Right hindlimb (tissue), 1 donor: Measurements from ENCODE around the gene TMEM151B.

Experiments
- DNase-seq: peaks from one replicate; pipeline ENCODE4 v3.0.0-alpha.2; 2018

Gene TMEM151B

DNA sequence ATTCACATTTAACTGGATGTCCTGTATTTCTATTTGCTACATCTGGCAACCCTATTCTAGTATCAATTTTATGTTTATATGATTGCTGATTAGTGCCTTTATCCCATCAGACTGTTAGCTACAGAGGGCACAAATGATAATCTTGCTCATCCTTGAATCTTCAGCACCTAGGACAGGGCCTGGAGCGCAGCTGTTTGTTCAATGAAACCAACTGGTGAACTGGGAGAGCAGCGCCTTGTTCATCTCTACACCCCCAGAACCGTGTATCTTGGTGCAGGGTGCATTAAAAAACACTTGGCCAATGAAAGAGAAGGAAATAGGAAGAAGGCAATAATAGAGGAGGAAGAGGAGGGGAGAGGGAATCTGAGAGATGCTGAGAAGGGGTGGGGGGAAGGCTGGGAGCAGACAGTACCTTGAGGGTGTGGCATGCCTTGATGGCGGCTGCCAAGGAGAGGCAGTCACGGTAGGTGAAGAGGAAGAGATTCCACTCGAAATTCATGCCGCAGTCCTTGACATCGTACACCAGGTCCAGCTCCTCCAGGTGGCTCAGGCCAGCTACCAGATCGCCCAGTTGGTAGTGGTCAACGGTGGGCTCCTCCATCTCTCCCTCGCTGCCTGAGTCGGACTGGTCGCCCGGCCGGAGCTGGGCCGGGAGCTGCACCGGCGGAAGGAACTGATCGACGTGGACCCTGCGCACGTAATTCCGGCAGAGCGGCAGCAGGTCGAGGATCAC lies 15.5 kb downstream of the TMEM151B start:
- no peak for DNase-seq

DNA sequence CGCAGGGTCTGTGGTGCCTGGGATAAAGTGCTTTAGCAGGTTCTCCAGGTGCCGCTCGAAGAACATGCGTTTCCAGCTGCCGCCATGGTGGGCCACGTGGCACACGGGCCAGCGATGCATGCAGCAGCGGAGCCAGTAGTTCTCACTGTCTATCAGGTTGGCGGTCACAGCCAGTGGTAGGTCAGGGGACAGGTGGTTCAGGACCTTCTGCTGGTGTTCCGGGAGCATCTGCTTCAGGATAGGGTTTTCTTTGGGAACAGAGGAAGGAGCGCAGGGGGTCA lies 16.0 kb downstream of the TMEM151B start:
- no peak for DNase-seq

DNA sequence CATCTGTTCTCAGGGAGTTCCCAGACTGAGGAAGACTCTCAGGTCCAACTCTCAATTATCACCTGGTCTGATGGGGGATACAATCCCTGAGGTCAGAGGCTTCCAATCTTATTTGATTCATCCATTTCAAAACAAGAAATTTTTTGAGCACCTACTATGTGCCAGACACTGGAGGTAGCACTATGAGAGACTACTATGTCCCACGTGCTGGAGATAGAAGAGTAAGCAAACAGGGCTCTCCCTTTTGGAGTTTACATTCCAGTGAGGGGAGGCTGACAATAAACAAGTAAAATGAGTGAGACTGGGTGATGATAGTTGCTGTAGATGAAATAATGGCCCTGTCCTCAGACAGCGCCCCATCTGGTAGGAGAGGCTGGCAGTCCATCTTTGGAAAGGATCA lies 16.5 kb downstream of the TMEM151B start:
- DNase-seq, result no peak

DNA sequence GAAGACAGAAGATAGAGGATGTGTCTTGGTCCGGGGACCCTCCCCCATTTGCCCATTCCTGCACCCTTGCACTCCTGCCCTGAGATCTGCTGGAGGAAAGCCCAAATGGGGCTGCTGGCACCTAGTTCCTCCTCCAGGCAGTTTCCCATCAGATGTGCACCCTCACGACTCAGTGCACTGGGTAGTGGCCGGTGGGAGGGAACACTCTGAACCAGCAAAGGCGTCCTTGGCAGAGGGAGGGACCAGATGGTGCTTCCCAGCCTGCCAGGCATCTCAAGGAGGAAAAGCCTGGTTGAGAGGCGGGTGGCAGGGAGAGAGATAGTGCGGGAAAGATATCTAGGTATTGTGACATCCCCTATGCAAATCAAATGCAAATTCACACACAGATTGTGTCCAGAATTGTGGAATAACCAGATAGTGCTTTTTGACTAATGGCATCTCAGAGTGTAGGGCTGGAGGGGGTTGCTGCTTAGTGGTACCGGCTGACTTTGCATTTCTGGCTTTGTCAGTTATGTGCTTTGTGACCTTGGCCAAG lies 19.5 kb downstream of the TMEM151B start:
- DNase-seq, result no peak

DNA sequence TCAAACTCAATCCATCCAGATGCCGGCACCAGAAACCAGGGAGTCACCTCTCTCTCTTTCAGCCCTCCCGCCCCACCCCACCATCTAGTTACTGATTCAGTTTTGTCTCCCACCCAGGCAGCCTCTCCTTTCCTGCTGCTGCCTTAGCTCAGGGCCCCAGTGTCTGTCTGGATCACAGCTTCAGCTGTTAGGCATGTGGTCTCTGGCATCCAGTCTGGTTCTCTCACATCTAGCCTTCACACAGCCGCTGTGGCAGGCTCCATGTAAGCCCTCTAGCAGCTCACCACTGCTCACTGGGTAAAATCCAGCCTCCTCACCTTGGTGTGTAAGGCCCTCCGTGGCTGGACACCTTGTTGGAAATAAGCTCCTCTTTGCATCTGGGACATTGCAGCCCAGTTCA lies 21.6 kb downstream of the TMEM151B start:
- DNase-seq, result no peak

DNA sequence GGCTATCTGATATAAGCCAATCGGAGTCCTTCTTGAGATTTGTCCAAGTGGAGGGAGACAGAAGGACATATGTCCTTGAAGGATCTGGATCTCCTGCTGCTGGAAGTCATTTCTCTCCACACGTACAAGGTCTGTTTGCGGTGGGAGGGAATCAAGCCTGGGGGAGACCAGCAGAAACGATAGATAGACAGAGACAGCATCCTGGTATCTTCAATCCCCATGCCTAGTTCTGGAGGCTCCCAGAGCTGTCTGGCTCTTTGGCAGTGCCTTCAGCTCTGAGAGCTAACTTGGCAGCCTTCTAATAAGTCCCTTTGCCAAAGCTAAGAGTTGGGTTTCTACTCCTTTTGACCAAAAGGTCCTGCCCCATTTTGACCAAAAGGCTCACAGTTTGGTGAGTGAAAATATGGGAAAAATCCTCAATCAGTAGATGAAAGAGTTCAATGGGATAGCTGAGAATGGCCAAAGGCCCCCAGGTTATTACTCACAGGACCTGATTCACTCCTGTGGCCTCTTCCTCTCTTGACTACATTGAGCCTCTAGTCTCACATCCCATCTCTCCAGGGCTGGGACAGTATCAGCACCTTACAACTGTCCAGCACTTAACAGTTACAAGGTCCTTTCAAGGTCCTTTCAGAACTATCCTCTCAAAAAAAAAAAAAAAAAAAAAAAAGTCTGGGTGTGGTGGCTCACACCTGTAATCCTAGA lies 22.6 kb downstream of the TMEM151B start:
- no peak for DNase-seq

DNA sequence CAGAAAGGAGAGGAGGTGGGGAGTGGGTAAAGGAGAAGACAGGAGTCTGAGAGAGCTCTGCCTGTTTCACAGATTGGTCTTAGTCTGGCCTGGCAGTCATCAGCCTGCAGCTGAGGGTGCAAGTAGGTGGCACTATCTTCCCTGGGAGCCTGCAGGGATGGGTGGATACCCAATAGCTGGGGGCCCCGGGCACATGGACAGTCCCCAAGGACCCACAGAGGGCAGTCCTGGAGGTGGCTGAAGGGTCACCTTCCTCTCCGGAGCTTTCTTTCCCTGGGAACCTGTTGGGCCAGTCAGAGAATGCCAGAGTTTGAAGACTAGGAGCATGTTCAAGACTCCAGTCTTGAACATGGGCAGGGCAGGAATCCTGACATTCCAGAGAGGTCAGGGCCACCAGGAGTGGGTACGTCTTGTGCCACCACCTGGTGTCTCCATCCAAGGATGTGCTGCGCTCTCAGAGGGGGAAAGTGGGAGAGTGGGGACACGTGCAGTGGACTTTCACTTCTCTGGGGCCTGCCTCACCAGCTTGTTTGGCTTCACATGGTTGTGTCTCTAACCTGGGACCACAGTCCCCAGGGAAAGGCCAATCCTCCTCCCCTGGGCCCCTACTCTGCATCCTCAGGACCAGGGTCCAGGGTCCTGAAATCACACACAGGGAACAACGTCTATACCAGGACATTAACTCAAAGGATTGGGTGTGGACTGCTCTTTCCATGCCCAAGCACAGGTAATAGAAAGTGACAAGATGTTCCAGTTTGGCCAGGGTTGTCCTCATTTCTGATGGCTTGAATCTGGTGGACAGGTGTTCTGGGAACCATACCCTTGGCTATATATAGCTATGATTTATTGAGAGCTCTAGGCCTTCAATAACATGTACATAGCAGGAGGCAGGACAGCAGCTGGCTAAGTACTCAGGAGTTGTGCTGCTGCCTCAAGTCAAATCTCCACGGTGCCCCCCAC lies 24.9 kb downstream of the TMEM151B start:
- no peak for DNase-seq

DNA sequence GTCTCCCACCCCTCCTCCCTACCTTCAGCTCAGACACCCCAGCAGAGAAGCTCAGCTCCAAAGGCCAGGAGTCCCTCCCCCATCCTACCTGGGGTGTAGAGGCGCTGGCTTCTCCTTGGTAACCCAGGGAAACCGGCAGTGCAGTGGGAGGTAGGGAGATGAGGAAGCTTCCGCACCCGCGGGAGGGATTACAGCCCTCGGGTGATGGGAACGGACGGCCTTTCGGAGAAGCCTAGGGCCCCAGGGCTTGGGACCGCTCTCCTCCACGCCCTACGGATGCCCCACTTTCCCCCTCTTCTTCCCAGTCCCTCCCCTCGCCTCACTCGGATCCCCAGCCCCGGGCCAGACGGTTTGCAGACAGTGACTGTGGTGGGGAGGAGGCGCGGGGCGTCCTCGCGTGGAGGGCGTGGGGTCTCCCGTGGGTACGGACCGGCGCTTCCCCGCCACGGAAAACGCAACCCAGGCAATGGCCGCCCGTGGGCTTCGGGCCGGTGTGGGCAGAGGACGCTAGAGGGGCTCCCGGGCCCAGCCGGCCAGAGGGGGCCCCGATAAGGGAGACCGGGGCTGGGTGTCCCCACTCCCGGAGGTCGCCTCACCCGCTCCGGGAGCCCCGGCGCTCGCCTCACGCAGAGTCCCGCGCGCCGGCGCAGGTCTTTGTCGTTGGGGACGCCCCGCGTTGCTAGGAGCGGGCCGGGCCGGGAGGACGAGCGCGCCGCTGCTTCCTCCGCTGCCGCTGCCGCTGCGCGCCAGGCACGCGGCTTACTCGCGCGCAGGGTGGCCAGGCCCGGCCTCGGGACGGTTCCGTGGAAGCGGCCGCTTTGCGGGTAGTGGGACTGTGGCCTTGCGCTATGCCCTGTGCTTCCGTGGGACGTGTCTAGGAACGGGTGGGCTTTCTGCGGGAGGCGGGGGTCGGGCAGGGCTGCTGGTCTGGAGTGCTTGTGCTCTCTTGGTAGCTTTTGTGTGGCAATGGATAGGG lies 27.1 kb downstream of the TMEM151B start:
- peak; percentile 60 for DNase-seq

DNA sequence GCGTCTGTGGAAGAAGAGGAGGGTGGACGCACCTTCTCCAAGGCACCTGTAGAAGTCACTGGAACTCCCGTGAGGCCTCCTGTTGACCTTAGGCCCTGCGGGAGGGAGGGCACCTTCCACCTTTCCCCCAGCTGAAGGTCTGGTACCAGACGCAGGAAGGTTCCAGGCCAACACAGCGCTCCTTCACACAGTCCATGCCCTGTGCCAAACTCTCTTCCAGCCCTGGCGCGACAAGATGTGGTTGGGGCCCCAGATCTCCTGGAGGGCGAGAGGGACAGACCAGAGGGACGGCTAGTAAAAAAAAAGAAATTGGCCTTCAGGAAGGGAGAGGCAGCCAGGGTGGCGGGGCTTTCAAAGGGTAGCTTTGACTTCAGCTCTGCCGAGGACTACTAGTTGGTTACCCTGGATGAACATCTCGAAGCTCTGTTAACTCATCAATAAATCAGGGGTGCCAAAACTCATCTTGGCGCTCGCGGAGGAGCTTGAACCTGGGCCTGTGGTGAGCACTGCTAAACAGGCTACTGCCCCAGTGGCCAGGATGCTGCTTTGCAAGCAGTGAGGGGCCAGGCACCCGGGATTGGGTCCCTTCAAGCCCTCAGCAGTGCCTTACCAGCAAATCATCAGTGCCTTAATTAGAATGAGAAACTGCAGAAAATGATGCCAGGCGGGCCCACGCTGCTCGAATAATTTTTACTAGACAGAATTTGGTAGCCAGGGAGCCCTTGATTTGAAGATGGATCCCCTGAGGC lies 28.0 kb downstream of the TMEM151B start:
- DNase-seq, result no peak

DNA sequence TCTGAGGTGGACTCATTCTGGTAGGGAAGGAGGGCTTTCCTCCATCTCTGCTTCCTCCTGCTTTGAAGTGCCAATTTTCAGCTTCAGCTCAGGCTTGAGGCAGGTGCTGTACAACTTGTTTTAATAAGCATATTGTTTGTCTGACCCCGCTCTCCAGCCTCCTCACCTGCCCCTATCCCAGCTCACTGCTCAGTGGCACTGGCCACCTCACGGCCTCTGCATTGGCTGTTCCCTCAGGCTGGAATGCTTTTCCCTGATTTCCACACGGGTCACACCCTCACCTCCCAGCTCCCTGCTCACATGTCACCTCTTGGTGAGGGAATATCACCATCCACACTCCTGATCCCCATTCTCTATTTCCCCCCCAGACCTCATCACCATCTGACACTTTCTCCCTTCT lies 28.6 kb downstream of the TMEM151B start:
- DNase-seq, result no peak

DNA sequence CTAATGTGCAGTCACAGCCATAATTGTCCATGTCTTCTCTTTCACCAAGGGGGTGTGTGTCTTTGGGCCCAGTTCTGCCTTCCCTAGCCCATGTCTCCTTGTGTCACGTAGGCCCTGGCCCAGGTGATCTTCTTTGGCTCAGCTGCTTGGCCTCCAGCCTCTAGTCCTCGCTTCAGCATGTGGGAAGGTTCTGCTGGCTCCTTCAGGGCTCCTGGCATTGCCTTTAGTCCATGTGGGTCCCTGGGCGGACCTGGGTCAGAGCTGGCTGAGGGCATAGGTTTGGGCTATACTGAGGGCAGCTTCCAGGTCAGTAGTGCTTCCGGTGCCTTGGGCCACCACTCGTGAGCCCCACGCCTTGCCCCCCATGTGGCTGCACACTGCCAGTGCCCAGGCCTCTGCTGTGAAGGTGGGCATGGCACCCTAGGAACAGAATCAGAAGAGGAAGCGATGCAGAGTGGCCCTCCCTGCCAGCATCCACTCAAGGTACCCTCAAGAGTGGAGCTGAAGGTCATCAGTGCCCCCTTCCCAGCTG lies 30.1 kb downstream of the TMEM151B start:
- DNase-seq, result no peak

DNA sequence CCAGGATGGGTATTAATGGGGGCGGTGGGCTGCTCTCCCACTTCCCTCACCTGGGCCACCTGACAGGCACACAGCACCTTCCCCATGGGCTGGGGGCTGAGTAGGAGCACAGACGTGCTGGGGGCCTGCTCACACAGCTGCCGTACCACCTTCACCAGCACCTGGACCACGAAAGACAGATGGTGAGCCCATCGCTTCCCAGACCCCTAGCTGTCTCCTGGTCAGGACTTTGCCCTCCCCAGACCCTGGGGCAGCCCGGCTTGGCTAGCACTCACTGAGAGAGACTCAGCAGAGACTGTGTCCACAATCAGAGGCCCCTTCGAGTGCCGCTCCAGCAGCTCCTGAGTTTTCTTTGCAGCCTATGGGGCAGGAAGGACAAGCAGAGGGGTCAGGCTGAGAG lies 30.9 kb downstream of the TMEM151B start:
- DNase-seq, result no peak

DNA sequence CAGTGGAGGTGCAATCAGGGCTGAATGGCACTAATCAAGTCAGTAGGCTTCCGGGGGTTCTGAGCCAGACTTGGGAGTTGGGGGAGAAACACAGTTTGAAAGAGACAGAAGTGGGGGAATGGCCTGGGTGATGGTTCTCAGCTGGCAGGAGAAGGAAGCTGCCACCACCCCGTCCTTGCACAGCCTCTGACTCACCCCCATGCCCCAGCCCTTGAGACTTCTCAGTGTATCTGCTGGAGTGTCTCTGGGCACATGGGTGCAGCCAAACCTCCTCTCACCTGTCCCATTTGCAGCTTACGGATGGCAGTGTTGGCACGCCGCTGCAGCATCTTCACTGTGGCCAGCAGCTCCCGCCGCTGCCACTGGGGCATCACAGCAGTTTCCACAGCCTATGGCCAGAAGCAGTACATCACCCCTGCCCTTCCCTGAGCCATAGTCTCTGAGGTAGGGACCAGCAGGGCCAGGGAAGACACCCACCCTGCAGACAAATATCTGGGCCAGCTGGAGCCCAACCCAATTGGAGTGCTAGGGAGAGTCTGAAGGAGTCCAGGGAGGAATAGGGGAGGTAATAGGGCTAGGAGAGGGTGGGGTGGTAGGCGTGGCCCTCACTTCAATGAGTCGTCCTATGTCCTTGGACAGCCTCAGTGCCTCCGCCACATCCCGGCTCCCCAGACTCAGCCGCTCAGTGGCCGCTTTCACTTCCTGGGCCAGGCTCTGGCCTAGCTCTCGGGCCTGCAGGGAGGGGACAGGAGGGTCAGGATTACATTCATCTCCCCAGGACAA lies 31.7 kb downstream of the TMEM151B start:
- no peak for DNase-seq

DNA sequence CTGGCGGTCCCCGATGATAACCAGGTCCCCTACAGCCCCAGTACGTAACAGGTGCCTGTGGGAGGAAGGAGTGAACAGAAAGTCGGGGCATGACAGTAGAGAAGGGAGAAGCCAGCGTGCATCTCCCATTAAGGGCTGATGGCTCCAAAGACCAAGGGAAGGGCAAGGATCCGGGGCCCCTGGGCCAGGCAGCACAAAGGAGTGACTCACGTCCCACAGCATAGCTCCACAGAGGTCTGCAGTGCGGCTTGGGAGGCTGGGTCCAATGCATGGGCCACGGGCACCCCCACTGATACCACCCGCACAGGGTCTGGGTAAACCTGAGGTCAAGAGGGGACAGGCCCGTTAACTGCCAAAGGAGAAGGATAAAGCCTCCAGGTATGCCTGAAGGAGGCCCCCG lies 32.6 kb downstream of the TMEM151B start:
- no peak for DNase-seq

DNA sequence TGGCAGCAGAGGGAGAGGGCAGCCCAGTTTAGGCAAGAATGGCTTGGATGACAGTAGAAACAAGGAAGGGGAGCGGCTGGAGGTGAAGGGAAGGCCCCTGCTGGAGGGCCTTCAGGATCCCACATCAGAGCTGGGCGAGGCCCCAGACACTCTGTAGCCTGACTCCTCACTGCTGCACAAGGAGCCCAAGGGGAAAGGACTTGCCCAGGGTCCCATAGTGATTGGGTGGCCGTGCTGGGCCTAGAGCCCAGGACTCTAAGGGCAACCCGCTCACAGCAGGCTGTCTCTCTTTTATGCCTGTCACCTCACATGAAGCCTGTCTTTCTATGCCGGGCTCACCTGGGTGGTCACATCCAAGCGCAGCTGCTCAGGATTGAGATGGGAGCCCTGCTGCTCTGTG lies 33.6 kb downstream of the TMEM151B start:
- DNase-seq, result no peak

DNA sequence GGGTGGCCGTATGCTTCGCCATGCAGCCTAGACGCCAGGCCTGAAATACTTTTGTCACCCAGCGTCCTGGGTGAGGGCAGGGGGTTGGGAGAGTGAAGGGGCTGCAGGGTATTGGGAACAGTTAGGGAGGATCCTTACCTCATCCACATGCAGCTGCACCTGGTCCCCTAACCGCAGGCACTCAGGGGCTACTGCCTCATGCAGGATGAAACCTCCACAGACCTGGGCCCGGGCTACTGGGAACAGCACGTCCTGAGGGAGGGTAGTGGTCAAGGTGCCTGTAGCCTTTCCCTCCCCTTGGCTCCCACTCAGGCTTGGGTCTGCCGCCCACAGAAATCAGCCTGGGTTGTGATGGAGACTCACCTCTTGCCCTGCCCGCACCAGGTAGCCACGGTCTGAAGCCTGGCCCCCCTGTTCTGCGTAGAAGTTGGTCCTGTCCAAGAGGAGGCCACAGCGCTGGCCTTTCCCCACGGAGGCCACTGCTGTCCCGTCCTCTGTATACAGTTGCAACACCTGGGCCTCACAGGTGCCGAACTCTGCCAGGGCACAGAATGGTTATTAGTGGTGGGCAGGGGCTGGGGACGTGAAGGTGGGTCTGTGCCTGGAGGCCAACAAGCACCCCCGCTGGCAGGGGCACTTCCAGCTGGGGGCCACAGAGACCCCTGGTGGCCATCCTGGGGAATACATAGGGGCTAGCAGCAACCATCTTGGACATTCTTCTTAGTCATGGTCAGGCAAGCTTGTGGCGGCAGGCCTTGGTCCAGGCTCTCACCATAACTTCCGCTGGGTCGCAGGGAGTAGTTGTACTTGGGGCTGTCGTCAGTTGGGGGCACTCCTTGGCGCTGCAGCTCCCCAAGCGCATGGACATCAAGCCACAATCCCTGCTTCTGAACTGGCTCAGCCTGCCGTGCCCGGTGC lies 34.3 kb downstream of the TMEM151B start:
- DNase-seq, result no peak

DNA sequence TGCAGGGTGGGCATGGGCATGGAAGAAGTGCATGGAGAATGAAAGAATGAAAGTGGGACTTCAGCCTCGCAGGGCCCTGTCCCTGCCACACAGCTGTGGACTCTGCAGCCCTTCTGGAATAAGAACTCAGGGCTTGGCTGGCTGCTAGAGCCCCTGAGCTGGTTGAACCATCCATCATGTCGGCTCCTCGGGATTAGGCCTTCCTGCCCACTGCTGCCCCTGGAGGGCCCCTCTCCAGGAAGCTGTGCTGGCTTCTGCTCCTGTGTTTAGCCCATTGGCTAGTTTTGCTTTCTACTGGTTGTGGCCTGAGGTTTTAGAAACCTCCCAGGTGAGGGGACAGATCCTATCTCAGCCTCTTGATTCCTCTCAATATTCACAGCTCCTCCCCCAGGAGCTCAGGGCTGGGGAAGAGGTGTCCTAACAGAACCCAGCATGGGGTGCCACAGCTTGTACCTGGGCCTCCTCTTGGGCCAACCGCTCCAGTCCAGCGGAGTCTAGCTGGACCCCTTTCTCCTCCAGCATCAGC lies 35.0 kb downstream of the TMEM151B start:
- DNase-seq, result no peak

DNA sequence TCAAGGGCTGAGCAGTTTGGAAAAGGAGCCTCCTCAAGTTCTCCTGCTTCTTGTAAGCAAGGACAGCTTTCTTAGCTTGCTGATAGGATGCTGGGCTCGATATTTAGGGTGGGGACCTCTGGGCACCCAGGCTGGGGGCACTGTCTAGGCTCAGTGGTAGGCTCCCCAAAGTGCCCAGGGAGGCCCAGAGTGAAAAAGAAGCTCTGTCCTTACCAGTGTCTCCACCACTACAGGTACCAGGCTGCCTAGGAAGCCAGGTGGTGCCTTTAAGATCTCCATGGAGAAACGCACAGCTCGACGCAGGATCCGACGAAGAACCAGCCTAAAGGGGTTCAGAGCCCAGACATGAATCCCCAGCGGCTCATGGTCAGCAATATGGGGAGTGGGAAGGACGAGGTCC lies 36.5 kb downstream of the TMEM151B start:
- no peak for DNase-seq

DNA sequence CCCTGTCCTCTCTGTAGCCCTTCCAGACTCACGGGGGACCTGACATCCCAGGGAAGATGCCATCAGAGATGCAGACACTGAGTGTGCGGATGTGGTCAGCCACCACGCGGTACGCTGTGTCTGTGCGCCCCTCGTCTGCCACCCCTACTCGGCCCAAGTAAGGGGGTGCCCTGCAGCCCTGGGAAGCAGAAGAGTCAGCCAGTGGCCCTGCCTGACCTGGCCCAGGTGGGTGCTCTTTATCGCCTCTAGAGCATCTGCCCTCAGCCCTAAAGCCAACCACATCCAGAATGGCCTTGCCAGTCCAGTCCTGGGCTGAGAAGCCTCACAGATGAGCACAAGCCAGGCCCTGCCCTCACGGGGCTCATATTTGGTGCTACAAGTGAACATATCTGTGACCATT lies 37.0 kb downstream of the TMEM151B start:
- DNase-seq, result no peak
